ENCODE data around the gene TBL1X. TPM values are rescaled to one million over a fixed set of nuclear protein-coding genes. Genes with fewer than 3 reads are reported as not detected.

TBL1X gene
- total RNA-seq, 2 donors from 2014 or later, result 16.3 to 18.9 TPM

DNA sequence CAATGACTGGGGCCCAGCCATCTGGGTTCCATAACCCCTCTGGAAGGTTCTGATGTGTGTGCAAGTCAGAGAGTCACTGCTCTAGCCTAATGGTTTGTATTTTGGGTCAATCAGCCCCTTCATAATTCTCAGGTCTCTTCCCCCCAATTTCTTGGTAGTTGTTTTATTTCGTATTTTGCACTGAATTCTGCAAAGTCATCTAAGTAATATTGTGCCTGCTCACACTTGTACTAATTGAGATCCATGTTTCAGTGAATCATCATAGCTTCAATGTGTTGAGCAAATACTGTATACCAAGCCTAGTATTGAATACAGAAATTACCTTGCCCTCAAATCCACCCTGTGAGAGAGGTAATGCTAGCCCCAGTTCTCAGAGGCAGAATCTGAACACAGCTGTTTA, 28.0 kb upstream of the TBL1X start:
- H3K9ac ChIP-seq (ENCODE audit: low read depth in 2 of 2, low read length in 2 of 2), result no peak overlapping the region

DNA sequence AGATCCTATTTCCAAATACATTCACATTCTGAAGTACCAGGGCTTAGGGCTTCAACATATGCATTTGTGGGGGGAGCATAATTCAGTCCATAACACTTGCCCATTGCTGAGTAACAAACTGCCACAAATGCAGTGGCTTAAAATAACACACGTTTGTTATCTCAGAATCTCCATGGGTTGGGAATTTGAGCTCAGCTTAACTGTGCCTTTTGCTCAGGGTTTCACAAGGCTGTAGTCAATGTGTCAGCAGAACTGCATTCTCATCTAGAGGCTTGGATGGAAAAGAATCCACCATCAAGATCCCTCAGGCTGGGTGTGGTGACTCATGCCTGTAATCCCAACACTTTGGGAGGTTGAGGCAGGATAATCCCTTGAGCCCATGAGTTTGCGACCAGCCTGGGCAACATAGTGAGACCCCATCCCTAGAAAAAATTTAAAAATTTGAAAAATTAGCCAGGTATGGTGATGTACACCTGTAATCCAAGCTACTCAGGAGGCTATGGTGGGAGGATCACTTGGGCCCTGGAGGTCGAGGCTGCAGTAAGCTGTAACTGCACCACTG, 25.8 kb upstream of the TBL1X start:
- Histone ChIP-seq H3K9me3 (no peaks in the 10 kb centered on the region), H3K4me3 (no peak overlapping the region), H3K4me1 (no peaks in the 10 kb centered on the region), H3K36me3 (no peaks in the 10 kb centered on the region), H3K27ac (no peak overlapping the region), H3K9ac (ENCODE audit: low read depth in 2 of 2, low read length in 2 of 2) (no peak overlapping the region), H3K27me3 (no peaks in the 10 kb centered on the region)
- intact Hi-C loops (cut with DNase I), result no loop called here
- no peak for DNase-seq
- TF ChIP-seq, protein P1, sequence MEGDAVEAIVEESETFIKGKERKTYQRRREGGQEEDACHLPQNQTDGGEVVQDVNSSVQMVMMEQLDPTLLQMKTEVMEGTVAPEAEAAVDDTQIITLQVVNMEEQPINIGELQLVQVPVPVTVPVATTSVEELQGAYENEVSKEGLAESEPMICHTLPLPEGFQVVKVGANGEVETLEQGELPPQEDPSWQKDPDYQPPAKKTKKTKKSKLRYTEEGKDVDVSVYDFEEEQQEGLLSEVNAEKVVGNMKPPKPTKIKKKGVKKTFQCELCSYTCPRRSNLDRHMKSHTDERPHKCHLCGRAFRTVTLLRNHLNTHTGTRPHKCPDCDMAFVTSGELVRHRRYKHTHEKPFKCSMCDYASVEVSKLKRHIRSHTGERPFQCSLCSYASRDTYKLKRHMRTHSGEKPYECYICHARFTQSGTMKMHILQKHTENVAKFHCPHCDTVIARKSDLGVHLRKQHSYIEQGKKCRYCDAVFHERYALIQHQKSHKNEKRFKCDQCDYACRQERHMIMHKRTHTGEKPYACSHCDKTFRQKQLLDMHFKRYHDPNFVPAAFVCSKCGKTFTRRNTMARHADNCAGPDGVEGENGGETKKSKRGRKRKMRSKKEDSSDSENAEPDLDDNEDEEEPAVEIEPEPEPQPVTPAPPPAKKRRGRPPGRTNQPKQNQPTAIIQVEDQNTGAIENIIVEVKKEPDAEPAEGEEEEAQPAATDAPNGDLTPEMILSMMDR (IDR thresholded peaks at IDR 0.05), result no peak

More for the DNA sequence above, 28.0 kb upstream of the TBL1X start:
- Histone ChIP-seq H3K27ac (no peak overlapping the region), H3K9me3 (no peaks in the 10 kb centered on the region), H3K4me1 (no peaks in the 10 kb centered on the region), H3K27me3 (no peaks in the 10 kb centered on the region), H3K36me3 (no peaks in the 10 kb centered on the region), H3K4me3 (no peak overlapping the region)
- DNase-seq, result no peak
- TF ChIP-seq, protein P1 (IDR thresholded peaks at IDR 0.05), result no peak
- intact Hi-C loops (cut with DNase I), result no loop called here

DNA sequence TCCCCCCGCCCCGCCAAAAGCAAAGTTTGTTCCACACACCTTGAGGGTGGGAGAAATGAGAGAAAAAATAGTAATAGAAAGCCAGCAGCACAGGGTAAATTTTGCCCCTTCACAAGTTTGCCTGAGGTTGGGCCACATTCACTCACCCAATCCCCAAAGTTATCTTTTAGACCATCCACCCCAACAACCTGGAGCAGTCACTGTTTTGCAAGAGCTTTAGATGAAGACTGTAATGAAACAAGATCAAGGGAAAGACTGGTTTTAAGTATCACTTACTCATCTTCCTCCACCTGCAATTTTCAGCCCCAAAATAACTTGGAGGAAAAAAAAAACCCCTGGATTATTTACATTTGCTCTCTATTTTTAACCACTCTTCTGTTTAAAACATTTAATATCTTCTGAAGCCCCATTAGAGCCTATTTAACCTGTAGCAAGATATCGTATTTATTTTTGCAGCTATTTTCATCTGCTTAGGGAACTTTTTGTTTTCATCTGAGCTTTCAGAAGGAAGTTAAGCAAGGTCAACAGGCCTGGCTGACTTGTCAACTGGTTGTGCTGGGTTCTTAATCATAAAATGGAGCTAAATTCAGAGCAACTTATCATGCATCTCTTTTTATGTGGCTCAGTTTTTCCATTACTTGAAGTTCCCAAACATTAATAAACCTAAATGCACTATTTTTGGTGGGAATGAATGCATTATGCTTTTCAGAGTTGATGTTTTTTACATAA, 24.6 kb upstream of the TBL1X start:
- intact Hi-C loops (cut with DNase I), result no loop called here
- Histone ChIP-seq H3K27me3 (no peaks in the 10 kb centered on the region), H3K4me3 (no peak overlapping the region), H3K9me3 (no peaks in the 10 kb centered on the region), H3K27ac (no peak overlapping the region), H3K36me3 (no peaks in the 10 kb centered on the region), H3K9ac (ENCODE audit: low read depth in 2 of 2, low read length in 2 of 2) (no peak overlapping the region), H3K4me1 (no peaks in the 10 kb centered on the region)
- TF ChIP-seq, protein P1 (IDR thresholded peaks at IDR 0.05), result no peak
- no peak for DNase-seq

DNA sequence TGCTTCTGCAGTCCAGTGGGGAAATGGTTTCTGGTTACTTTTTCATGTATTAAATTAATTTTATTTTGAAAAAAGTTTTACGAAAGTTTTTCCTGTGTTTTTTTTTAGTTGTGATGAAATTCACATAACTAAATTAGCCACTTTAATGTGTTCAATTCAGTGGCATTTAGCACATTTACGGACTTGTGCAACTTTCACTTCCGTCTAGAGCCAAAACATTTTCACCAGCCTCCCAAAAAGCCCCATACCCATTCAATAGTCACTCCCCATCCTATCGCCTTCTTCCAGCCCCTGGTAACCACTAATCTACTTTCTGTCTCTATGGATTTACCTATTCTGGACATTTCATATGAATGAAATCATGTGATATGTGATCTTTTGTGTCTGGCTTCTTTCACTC, 22.8 kb upstream of the TBL1X start:
- no peaks in the 10 kb centered on the region for H3K4me1 ChIP-seq
- H3K27me3 ChIP-seq, result no peaks in the 10 kb centered on the region
- DNase-seq, result no peak
- no peaks in the 10 kb centered on the region for H3K36me3 ChIP-seq
- no peak overlapping the region for H3K27ac ChIP-seq
- no peak overlapping the region for H3K4me3 ChIP-seq
- no peaks in the 10 kb centered on the region for H3K9me3 ChIP-seq
- TF ChIP-seq, protein P1 (IDR thresholded peaks at IDR 0.05), result no peak
- intact Hi-C loops (cut with DNase I), result no loop called here
- H3K9ac ChIP-seq (ENCODE audit: low read depth in 2 of 2, low read length in 2 of 2), result no peak overlapping the region

DNA sequence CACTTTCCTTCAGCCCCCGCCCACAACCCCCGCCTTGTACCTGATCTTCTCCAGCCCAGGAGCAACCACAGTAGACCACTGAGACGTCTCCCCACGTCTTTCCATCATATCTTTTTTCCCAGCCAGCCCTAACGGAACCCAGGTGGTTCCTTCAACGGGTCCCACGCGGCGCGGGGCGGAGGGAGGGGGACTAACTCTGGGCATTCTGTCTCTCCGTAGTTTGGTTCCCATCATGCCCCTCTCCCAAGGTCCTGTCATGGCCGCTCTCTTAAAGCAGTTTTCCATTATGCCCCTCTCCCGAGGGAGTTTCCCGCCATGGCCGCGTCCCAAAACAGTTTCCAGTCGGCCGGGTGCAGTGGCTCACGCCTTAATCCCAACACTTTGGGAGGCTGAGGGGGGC, 21.5 kb upstream of the TBL1X start:
- H3K27ac ChIP-seq, result no peak overlapping the region
- H3K4me1 ChIP-seq, result no peaks in the 10 kb centered on the region
- no peaks in the 10 kb centered on the region for H3K27me3 ChIP-seq
- H3K9me3 ChIP-seq, result no peaks in the 10 kb centered on the region
- no peaks in the 10 kb centered on the region for H3K36me3 ChIP-seq
- H3K4me3 ChIP-seq, result no peak overlapping the region
- DNase-seq, result no peak
- TF ChIP-seq, protein P1 (IDR thresholded peaks at IDR 0.05), result no peak
- intact Hi-C loops (cut with DNase I), result no loop called here
- no peak overlapping the region for H3K9ac ChIP-seq (ENCODE audit: low read depth in 2 of 2, low read length in 2 of 2)

All from colonic mucosa (tissue), 4 donors.